NCI-H524 treated with DMSO at 0.1 percent for 48 hours (cell line): Measurements from ENCODE around the gene GSTM2.

Experiments used
- DNase-seq: peaks from one replicate; lab custom pipeline; 2025; lab: John Stamatoyannopoulos, UW

Gene GSTM2

GRCh38 chr1:109629372-109630030, 38.4 kb upstream of the GSTM2 start:
- no peak for DNase-seq

- DNase-seq = no peak
Measured at GRCh38 chr1:109630081-109630897, 37.6 kb upstream of the GSTM2 start.

DNA sequence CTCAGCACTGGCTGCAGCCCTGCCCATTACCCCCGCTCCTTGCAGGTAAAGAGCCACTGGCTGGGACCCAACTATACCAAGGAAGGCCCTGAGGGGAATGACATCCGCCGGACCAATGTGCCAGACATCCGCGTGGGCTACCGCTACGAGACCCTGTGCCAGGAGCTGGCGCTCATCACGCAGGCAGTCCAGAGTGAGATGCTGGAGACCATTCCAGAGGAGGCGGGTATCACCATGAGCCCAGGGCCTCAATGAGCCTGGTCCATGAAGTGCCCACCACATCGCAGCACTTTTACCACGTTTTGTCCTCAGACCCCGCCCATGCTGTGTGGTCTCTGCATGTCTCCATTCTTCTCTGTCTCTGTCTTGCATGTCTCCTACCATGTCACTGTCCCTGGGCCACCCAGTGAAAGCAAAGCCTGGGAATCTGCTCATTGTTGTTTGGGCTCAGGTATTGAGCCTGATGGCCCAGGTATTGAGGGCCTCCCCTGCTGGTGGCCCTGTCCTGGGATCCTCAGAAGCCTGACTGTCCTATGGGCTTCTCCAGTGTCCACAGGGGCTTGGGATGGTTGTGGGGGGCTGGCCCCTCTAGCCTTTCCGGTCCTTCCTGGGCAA, 36.9 kb upstream of the GSTM2 start:
- DNase-seq = no peak

- DNase-seq = no peak
Measured at GRCh38 chr1:109631513-109632505, 36.0 kb upstream of the GSTM2 start.

GRCh38 chr1:109632671-109633346, 35.0 kb upstream of the GSTM2 start:
- DNase-seq = peak; percentile 29

DNA sequence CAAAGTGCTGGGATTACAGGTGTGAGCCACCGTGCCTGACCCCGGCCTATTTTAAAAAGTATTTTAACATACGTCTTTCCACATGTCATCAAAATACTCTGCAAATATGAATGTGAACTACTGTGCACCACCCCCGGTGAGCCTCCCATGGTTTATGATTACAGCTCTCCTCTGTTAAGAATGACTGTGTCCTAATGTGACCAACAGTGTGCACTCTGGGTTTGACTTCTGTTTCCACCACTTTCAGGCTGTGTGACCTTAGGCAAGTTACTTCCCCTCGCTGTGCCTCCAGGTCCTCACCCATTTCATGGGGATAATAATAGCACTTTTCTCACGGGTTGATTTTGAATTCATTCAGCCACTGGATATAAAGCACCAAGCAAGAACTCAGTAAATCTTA, 33.6 kb upstream of the GSTM2 start:
- DNase-seq = no peak

- DNase-seq = no peak
Measured at GRCh38 chr1:109634771-109635750, 32.8 kb upstream of the GSTM2 start.

DNA sequence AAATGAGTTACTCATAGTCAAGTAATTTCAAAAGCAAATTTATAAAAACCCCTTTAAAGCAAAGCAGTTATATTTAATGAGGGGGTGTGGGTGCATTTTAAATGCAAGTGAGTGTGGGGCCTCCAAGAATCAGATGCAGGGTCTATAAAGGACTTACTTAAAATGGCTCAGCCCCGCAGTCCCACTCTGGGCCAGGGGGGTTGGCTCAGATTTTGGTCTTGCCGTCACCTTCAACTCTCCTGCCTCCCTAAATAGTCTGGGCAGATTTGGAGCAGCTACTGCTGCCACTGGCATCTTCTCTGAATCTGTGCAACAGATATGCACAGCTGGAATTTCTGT, 32.0 kb upstream of the GSTM2 start:
- DNase-seq = no peak

DNA sequence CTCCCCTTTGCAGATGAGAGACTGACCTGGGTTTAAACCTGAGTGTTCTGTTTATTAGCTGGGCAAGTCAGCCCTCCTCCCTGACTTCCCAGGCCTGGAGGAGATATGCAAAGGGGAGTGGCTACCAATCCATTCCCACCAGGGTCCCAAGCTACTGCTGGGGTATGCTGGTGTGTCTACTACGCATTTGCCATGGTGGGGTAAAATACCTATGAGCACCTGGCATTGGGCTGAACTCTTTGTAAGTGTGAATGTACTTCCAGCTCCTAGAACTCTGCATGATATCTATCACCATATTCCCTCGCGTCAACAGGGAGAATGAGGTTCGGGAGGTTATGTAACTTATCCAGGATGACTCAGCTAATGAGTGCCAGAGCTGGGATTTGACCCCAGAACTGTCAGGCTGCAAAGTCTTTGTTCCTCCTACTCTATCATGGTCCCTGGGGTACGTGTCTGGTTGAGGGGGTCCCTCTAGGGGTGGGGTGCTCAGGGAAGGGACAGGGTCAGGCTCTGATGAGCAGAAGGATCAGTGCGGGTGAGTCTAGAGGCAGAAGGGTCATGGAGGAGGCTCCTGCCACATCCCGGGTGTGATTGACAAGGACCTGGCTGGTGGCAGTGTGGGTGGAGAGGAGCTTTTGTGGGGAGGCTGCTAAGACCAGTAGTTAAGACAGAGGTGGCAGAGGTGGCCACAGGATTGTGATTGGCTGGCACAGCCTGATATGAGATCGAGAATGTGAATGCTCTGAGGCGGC, 31.5 kb upstream of the GSTM2 start:
- no peak for DNase-seq

- no peak for DNase-seq
Measured at GRCh38 chr1:109637446-109637845, 30.4 kb upstream of the GSTM2 start.

DNA sequence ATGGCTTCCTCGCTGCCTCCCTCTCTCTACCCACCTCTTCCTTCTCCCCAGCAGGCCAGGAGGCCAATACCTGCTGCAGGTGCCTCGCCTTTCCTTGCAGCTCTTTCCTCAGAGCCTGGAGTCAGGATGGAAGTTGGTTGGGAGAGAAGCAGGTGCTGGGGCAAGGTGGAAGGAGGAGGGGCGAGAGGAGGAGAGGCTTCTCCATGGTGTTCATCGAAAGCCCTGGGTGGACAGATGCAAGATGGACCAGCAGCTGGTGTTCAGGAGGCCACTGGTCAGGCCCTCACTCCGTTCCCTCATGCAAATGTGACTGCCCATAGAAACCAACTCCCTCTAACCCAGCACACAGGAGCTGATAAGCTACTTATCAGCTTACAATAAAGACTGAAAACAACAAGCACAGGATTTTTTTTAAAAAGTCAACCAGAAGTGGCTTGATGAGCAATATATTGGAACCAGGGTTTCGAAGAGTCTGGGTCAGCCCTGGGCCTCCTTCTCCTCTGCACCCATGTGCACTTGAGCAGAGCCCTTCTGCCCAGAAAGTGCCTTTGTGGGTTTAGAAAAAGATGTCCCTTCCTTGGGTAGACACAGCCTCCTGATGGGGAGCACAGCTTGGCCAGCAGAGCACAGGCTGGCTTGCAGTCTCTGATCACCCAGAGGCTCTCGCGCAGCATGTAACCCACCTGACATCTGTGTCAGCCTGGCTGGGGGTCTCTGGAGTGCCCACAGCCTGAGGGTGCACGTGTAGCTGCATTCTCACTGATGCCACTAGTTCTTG, 28.6 kb upstream of the GSTM2 start:
- DNase-seq = no peak

DNA sequence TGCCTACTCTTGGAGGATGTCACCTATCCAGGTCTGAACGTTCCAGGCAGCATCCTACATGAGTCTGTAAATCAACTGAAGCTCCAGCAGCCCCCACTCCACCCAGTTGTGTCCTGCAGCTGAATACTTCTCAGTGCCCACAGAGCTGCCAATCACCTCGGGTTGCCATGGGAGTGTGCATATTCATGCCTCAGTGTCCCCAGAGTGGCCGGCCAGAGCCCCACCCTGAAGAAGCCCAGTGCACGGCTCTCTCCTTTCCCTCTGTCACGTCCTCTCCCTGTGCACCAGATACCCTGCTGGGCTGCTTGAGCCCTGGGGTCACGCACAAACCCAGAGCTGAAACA, 28.0 kb upstream of the GSTM2 start:
- DNase-seq = no peak

- no peak for DNase-seq
Measured at GRCh38 chr1:109640285-109640865, 27.5 kb upstream of the GSTM2 start.

- no peak for DNase-seq
Measured at GRCh38 chr1:109641078-109641740, 26.6 kb upstream of the GSTM2 start.

GRCh38 chr1:109641861-109642260, 26.0 kb upstream of the GSTM2 start:
- no peak for DNase-seq

- DNase-seq = no peak
Measured at GRCh38 chr1:109642626-109643025, 25.2 kb upstream of the GSTM2 start.

DNA sequence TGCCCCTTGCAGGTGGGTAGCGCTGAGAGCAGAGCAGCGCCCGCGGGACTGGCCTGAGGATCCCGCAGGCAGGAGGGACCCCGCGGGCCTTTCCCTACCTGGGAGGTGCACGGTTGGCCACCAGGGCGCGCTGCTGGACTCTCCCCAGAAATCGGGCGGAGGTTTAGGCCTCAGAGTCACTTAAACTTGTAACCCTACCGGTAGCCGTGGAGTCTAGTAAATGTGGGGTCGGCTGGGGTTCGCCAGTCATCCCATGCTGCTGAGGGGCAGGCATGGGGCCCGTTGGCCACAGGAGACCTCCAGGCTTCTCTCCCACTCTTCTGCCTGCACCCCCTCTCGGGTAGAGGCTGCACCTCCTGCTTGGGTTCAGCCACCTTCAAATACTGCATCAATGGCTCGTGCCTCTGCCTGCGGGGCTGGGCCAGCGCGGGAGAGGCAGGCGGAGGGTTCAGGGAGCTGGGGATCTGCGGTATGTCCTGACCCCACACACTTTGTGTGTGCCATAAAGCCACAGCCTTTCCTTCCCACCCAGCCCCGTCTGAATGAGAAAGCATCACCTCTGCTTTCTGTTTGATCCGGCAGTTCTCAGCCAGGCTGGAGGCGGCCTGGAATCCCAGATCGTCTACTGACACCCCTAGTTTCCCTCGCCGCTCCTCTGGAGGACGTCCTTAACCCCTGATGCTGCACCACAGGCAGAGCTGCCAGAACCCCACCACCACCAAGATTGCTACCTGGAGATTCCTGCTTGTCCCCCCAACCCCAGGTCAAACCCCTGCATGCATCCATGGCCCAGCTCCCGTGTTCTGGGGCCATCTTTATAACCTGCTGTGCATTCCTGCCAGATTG, 24.2 kb upstream of the GSTM2 start:
- DNase-seq = peak; percentile 25
